ENCODE results near the gene GAS6. TPM values are rescaled to one million over a fixed set of nuclear protein-coding genes. Genes with fewer than 3 reads are reported as not detected.

GAS6 gene
- polyA plus RNA-seq, 1 experiment = 374 TPM

DNA sequence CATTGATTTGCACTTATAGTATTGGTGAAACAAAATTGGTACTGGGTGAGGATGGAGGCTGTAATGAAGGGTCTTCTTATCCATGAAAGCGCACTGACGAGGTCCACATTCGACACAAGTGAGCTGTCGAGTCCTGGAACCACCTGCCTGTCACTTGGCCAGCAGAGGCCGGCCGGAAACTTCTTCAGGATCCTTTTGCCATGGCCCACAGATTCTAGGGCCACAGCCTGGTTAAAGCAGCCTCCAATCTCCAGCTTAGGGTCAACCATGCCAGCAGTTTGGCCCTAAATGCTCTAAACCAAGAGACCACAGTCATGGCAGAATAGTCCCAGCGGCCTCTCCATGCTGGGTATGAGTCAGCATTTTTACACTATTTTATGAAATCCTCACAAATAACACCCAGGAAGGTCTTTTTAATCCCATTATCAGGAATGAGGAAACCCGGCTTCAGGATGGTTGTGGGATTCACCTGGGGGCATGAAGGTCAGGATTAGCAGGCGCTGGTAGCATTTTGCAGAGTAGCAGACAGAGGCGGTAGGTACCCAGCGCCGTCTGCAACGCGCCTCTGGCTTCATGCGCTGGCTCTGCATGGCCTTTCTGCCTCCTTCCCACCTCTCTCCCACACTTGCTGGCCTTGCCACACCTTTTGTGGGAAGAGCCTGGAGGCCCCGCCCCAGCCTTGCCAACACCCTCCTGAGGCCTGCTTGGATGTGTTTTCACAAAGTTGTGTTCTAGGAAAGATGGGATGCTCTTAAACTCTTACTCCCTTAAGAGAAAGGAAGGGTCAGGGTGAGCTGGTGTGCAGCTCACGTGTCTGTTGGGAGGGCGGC is 15.2 kb downstream of the GAS6 start:
- H3K27me3 ChIP-seq (ENCODE audit: control insufficient read depth, insufficient read depth, low read length) = no peaks in the 10 kb centered on the region
- CTCF ChIA-PET = interaction anchor here (1.2 kb wide), 2 partner anchors 9 to 72 kb away, joined by 3 read pairs; no protein-coding TSS in a partner anchor
- POLR2A ChIA-PET = no interaction called here
- peaks cover 24% of the 10 kb centered on the region for H3K36me3 ChIP-seq (ENCODE audit: control insufficient read depth, insufficient read depth, low read length)
- DNase-seq (ENCODE audit: low read depth) = no peak
- TF ChIP-seq CTCF (IDR thresholded peaks at IDR 0.05; ENCODE audit: insufficient read depth, low read depth, low read length) = no peak
- H3K4me3 ChIP-seq (ENCODE audit: low read depth, low read length) = no peak overlapping the region

- CTCF ChIA-PET = interaction anchor here (1.2 kb wide), 1 partner anchor 9 kb away, joined by 3 read pairs; no protein-coding TSS in a partner anchor
- Histone ChIP-seq H3K36me3 (ENCODE audit: control insufficient read depth, insufficient read depth, low read length) (peaks cover 27% of the 10 kb centered on the region), H3K4me3 (ENCODE audit: low read depth, low read length) (no peak overlapping the region), H3K27me3 (ENCODE audit: control insufficient read depth, insufficient read depth, low read length) (no peaks in the 10 kb centered on the region)
- no peak for TF ChIP-seq CTCF (IDR thresholded peaks at IDR 0.05; ENCODE audit: insufficient read depth, low read depth, low read length)
- DNase-seq (ENCODE audit: low read depth) = no peak
- POLR2A ChIA-PET = no interaction called here
Measured at GRCh38 chr13:113848020-113848419, 15.9 kb downstream of the GAS6 start.

DNA sequence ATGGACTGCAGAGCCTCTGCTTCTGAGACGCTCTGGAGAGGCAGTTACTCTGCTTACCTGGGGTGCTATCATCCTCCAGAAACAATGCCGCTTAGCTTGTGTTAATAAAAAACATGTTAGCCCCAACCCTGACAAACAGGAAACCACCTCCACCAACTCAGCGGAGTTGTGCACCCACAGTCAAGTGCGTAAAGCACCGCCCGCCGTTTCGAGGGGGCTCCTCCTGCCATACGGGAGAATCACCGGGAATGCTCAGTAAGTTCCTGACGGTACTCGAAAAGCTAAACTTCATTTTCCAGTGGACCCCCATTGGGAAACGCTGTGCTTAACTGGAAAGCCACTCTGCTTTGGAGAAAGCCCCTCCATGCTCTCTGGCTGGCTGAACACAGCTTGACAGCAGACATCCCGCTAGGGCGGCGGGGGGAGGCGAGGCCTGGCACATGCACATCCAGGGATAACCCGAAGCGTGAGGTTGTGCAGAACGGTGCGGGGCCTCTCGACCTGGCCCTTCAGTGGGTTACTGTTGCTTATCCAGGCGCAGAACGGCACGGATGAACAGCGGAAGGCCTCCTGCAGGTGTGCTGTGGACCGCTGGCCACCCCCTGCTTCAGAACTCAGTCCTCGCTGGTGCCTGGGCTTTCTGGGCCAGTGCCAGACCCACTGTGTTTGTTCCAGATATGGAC is 17.1 kb downstream of the GAS6 start:
- no peak for TF ChIP-seq CTCF (IDR thresholded peaks at IDR 0.05; ENCODE audit: insufficient read depth, low read depth, low read length)
- CTCF ChIA-PET = no interaction called here
- no peak overlapping the region for H3K4me3 ChIP-seq (ENCODE audit: low read depth, low read length)
- DNase-seq (ENCODE audit: low read depth) = no peak
- POLR2A ChIA-PET = no interaction called here
- peaks cover 30% of the 10 kb centered on the region for H3K36me3 ChIP-seq (ENCODE audit: control insufficient read depth, insufficient read depth, low read length)
- no peaks in the 10 kb centered on the region for H3K27me3 ChIP-seq (ENCODE audit: control insufficient read depth, insufficient read depth, low read length)

- CTCF ChIA-PET = no interaction called here
- no peak overlapping the region for H3K4me3 ChIP-seq (ENCODE audit: low read depth, low read length)
- H3K27me3 ChIP-seq (ENCODE audit: control insufficient read depth, insufficient read depth, low read length) = no peaks in the 10 kb centered on the region
- no peak for DNase-seq (ENCODE audit: low read depth)
- POLR2A ChIA-PET = no interaction called here
- peaks cover 30% of the 10 kb centered on the region for H3K36me3 ChIP-seq (ENCODE audit: control insufficient read depth, insufficient read depth, low read length)
- no peak for TF ChIP-seq CTCF (IDR thresholded peaks at IDR 0.05; ENCODE audit: insufficient read depth, low read depth, low read length)
Measured at GRCh38 chr13:113845723-113846635, 17.9 kb downstream of the GAS6 start.

- TF ChIP-seq CTCF (IDR thresholded peaks at IDR 0.05; ENCODE audit: insufficient read depth, low read depth, low read length) = no peak
- H3K4me3 ChIP-seq (ENCODE audit: low read depth, low read length) = no peak overlapping the region
- DNase-seq (ENCODE audit: low read depth) = no peak
- POLR2A ChIA-PET = no interaction called here
- CTCF ChIA-PET = no interaction called here
- H3K36me3 ChIP-seq (ENCODE audit: control insufficient read depth, insufficient read depth, low read length) = peaks cover 37% of the 10 kb centered on the region
- no peaks in the 10 kb centered on the region for H3K27me3 ChIP-seq (ENCODE audit: control insufficient read depth, insufficient read depth, low read length)
Measured at GRCh38 chr13:113845055-113845454, 18.8 kb downstream of the GAS6 start.

All from BJ (cell line).